ENCODE data around the gene SOCS7.
A peak's percentile ranks its signal among the peaks of the same experiment; 100 is the strongest.

SOCS7 gene

GRCh38 chr17:38441429-38442061 lies 89.9 kb downstream of the SOCS7 start:
- DNase-seq (ENCODE audit: low spot score) = no peak

- DNase-seq (ENCODE audit: low spot score) = no peak
These were observed 90.9 kb downstream of the SOCS7 start for GRCh38 chr17:38442548-38442947.

GRCh38 chr17:38443356-38444031 lies 91.8 kb downstream of the SOCS7 start:
- DNase-seq (ENCODE audit: low spot score) = no peak

- peak; percentile 89 for DNase-seq (ENCODE audit: low spot score)
These were observed 92.5 kb downstream of the SOCS7 start for GRCh38 chr17:38444151-38444550.

- DNase-seq (ENCODE audit: low spot score) = no peak
These were observed 96.0 kb downstream of the SOCS7 start for GRCh38 chr17:38447502-38448085.

- DNase-seq (ENCODE audit: low spot score) = no peak
These were observed 96.6 kb downstream of the SOCS7 start for GRCh38 chr17:38448208-38448771.

- DNase-seq (ENCODE audit: low spot score) = peak; percentile 67
These were observed 97.7 kb downstream of the SOCS7 start for GRCh38 chr17:38449364-38449763.

GRCh38 chr17:38450557-38451029 lies 98.9 kb downstream of the SOCS7 start:
- no peak for DNase-seq (ENCODE audit: low spot score)

GRCh38 chr17:38451030-38451839 lies 99.6 kb downstream of the SOCS7 start:
- no peak for DNase-seq (ENCODE audit: low spot score)

- peak; percentile 79 for DNase-seq (ENCODE audit: low spot score)
These were observed 100.3 kb downstream of the SOCS7 start for GRCh38 chr17:38451840-38452529.

- DNase-seq (ENCODE audit: low spot score) = no peak
These were observed 101.1 kb downstream of the SOCS7 start for GRCh38 chr17:38452719-38453118.

GRCh38 chr17:38453951-38454421 lies 102.3 kb downstream of the SOCS7 start:
- DNase-seq (ENCODE audit: low spot score) = peak; percentile 74

- peak; percentile 59 for DNase-seq (ENCODE audit: low spot score)
These were observed 102.9 kb downstream of the SOCS7 start for GRCh38 chr17:38454532-38454931.
